Choroid plexus epithelial cell (primary cell): ENCODE measurements around the gene VAC14.
A peak's percentile ranks its signal among the peaks of the same experiment; 100 is the strongest.

Experiments
- DNase-seq: peaks from one replicate; pipeline ENCODE4 v3.0.0-alpha.2; 2010; ENCODE audit warnings: low read depth
- H3K4me3 ChIP-seq: 2 replicates; pipeline ENCODE4 v1.5.1; 2011; ENCODE audit warnings: low read depth, mild to moderate bottlenecking, control low read depth, low read length, moderate library complexity
- TF ChIP-seq, protein P1 (sequence below): conservative IDR thresholded peaks from 2 replicates; pipeline ENCODE4 v1.5.1; 2011; ENCODE audit warnings: low read depth, mild to moderate bottlenecking, control low read depth, inconsistent platforms, low read length, moderate library complexity

Gene VAC14

DNA sequence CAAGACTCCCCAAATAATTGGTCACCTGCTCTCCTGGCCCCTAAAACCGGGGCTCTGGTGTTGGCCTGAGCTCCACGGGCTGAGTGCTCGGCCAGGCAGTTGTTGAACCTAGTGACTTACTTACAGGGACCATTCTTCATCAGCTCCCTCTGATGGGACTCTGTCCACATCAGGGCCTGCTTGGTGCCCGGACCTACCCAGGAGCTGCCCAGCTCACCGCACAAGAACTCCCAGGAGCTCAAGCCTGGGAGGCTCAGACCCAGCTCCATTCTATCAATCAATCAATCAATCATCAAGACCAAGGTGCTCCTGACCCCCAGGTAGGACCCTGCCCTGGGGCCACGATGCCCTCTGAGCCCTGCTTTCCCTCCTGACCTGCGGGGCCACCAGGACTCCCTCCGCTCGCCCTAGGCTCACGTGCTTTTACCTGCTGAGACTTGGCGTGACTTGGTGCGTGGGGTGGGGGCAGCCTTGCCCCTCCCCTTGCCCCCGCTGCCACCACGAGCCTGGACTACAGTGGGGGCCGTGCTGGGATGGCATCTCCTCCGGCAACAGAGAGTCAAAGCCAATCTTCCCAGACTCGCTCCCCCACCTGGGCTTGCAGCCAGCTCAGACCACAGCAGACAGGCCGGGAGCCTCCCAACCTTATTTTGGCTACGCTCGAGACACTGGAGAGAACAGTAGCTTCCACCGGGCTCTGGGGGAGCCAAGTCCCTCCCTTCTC is 138.9 kb downstream of the VAC14 start:
- TF ChIP-seq, protein P1, sequence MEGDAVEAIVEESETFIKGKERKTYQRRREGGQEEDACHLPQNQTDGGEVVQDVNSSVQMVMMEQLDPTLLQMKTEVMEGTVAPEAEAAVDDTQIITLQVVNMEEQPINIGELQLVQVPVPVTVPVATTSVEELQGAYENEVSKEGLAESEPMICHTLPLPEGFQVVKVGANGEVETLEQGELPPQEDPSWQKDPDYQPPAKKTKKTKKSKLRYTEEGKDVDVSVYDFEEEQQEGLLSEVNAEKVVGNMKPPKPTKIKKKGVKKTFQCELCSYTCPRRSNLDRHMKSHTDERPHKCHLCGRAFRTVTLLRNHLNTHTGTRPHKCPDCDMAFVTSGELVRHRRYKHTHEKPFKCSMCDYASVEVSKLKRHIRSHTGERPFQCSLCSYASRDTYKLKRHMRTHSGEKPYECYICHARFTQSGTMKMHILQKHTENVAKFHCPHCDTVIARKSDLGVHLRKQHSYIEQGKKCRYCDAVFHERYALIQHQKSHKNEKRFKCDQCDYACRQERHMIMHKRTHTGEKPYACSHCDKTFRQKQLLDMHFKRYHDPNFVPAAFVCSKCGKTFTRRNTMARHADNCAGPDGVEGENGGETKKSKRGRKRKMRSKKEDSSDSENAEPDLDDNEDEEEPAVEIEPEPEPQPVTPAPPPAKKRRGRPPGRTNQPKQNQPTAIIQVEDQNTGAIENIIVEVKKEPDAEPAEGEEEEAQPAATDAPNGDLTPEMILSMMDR = no peak
- DNase-seq = peak; percentile 48
- no peak overlapping the region for H3K4me3 ChIP-seq

DNA sequence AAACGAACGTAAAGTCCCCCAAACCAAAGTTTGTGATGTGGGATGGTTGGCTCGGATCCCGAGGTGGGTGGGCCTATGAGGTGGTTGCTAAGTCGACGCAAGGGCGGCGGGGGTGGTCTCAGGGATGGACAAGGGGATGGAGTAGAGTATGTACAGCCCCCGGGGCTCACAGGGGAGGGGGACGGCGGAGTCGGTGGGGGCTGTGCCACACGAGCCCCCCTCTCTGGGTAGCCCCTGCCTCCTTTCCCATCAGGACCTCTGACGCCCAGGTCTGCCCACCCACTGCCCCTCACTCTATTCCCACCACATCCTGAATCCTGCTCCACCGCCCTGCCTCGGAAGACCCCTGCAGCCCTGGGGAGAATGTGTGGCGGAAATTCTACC is 139.4 kb downstream of the VAC14 start:
- TF ChIP-seq, protein P1 = no peak
- no peak overlapping the region for H3K4me3 ChIP-seq
- no peak for DNase-seq

DNA sequence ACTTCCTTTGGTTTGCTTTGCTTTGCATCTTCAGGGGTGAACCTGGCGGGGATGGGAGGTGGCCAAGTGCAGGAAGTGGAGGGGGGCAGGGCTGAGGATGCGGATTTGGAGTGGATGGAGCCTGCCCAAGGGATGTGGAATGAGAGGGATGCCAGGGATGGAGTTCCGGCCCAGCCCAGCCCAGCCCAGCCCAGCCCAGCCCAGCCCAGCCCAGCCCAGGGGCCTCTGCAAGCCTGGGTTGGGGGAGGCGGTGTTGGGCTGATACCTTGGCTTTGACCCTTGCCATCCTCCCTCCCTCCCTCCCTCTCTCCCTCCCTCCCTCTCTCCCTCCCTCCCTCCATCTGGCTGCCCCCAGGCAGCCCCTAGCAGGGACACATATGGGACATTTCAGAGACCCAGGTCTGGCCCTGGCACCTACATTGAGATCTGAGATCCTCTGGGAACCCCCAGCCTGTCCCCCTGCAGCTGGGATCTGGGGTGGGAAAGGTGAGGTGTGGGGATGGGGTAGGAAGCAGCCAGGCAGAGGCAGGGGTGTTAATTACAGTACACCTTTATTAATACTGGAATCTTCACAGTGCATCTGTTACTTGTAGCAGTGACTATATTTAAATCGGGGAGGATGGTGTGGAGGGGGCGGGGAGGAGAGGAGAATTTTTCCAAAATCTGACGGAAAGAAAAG is 140.1 kb downstream of the VAC14 start:
- H3K4me3 ChIP-seq = no peak overlapping the region
- no peak for DNase-seq
- TF ChIP-seq, protein P1 = no peak

DNA sequence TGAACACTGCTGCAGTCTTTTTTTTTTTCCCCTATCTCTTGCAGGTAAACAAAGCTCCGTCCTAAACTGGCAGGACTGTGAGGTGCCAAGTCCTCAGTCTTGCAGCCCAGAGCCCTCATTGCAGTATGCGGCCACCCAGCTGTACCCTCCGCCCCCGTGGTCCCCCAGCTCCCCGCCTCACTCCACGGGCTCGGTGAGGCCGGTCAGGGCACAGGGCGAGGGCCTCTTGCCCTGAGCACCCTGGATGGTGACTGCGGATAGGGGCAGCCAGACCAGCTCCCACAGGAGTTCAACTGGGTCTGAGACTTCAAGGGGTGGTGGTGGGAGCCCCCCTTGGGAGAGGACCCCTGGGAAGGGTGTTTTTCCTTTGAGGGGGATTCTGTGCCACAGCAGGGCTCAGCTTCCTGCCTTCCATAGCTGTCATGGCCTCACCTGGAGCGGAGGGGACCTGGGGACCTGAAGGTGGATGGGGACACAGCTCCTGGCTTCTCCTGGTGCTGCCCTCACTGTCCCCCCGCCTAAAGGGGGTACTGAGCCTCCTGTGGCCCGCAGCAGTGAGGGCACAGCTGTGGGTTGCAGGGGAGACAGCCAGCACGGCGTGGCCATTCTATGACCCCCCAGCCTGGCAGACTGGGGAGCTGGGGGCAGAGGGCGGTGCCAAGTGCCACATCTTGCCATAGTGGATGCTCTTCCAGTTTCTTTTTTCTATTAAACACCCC is 140.8 kb downstream of the VAC14 start:
- no peak for DNase-seq
- no peak overlapping the region for H3K4me3 ChIP-seq
- TF ChIP-seq, protein P1 = no peak

DNA sequence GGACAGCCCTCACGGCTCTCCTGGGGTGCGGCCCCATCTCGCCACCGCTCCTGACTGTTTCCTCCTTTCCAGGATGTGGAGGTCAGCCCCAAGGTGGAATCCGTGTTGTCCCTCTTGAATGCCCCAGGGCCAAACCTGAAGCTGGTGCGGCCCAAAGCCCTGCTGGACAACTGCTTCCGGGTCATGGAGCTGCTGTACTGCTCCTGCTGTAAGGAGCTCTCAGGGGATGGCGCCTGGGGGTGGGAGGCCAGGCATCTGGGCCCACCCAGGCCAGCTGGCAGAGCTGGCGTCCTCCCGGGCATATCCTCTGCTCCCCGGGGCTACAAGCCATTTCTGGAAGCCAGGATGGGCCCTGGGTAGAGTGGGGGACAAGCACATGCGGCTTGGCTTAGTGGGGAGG is 141.4 kb downstream of the VAC14 start:
- no peak for DNase-seq
- no peak overlapping the region for H3K4me3 ChIP-seq
- TF ChIP-seq, protein P1 = no peak

DNA sequence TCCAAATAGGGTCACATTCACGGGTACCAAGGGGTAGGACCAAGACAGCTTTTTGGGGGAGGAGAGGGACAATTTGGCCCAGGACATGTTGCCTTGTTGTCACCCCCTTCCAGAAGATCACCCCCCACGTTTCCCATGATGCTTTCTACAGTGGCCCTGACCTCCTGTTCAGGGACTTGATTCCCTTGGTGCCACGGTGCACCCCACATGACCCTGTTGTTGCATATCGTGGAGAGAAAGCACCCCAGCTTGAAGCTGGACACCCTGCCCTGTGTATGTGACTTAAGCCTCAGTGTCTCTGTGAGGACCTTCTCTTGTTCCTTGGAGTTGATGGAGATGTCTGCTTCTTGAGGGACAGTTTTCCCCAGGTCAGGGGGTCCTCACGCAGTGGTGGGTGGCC is 142.0 kb downstream of the VAC14 start:
- no peak overlapping the region for H3K4me3 ChIP-seq
- TF ChIP-seq, protein P1 = no peak
- DNase-seq = no peak
